K562 (cell line): ENCODE results near the gene IFI30. TPM values are rescaled to one million over a fixed set of nuclear protein-coding genes. Genes with fewer than 3 reads are reported as not detected.

Source experiments
- ETV6 ChIP-seq, 3 experiments: fragments of 150-350 bp in 1 of 3; sonication (generic) in 1 of 3; formaldehyde crosslinking in 1 of 3; IDR thresholded peaks; 2 replicates each; pipeline versions ENCODE4 v1.6.1 to v1.8.0; 2014 to 2022; ENCODE audit warnings: borderline replicate concordance in 2 of 3, low read depth in 2 of 3, antibody characterized with exemption in 1 of 3, low read length in 1 of 3, mild to moderate bottlenecking in 1 of 3, missing genetic modification reagents in 1 of 3
- EWSR1 ChIP-seq: fragments of 450-650 bp; IDR thresholded peaks from 2 replicates; pipeline ENCODE4 v1.6.1; 2018; ENCODE audit warnings: borderline replicate concordance, mild to moderate bottlenecking, low read depth, moderate library complexity; ENCODE audit not compliant: partially characterized antibody
- HMGXB4 ChIP-seq: sonication (generic); formaldehyde crosslinking; IDR thresholded peaks from 2 replicates; pipeline ENCODE4 v1.8.1; 2023; ENCODE audit warnings: mild to moderate bottlenecking, missing genetic modification reagents
- NFYB ChIP-seq: IDR thresholded peaks from 2 replicates; pipeline ENCODE4 v1.6.1; 2011; ENCODE audit warnings: mild to moderate bottlenecking, moderate library complexity; ENCODE audit not compliant: insufficient read length; ENCODE audit errors: extremely low read depth
- PHTF2 ChIP-seq: fragments of 250-450 bp; sonication (Bioruptor Pico); IDR thresholded peaks from 2 replicates; pipeline ENCODE4 v1.5.0; 2021; ENCODE audit warnings: mild to moderate bottlenecking
- POLR2AphosphoS5 ChIP-seq: IDR thresholded peaks from 2 replicates; pipeline ENCODE4 v1.6.1; 2011; ENCODE audit warnings: mild to moderate bottlenecking, low read depth, low read length, moderate library complexity; ENCODE audit not compliant: control insufficient read depth, insufficient read depth
- RFX1 ChIP-seq: fragments of 450-650 bp; IDR thresholded peaks from 2 replicates; pipeline ENCODE4 v1.6.1; 2016; ENCODE audit warnings: mild to moderate bottlenecking, moderate library complexity
- STAT5B ChIP-seq: fragments of 250-450 bp; sonication (Bioruptor Pico); IDR thresholded peaks from 2 replicates; pipeline ENCODE4 v1.8.0; 2021; ENCODE audit warnings: mild to moderate bottlenecking, inconsistent platforms
- ZBTB7A ChIP-seq: IDR thresholded peaks from 2 replicates; pipeline ENCODE4 v1.6.1; 2011; ENCODE audit warnings: low read depth, mild to moderate bottlenecking, low read length, moderate library complexity, borderline replicate concordance; ENCODE audit not compliant: control insufficient read depth
- ZNF830 ChIP-seq: fragments of 250-450 bp; sonication (Bioruptor Pico); IDR thresholded peaks from 2 replicates; pipeline ENCODE4 v1.5.0; 2021; ENCODE audit warnings: mild to moderate bottlenecking
- polyA plus RNA-seq, 8 experiments: library from polyadenylated mRNA; depleted of rRNA in 4 of 8; stranded (reverse) in 5 of 8; unstranded in 3 of 8; fragments of >200 nt; fragmentation: Nextera tagmentation in 2 of 8; fragmentation: Illumina TruSeq in 1 of 8; extraction: Ambion mirVana in 2 of 8; extraction: Trizol in 1 of 8; gene quantifications; 2 replicates each; pipeline versions ENCODE4 v1.2.1 to v1.2.3, GENCODE V29; 2011 to 2014; ENCODE audit warnings: inconsistent platforms in 1 of 8, missing spikeins in 1 of 8
- total RNA-seq, 7 experiments: library from RNA; depleted of rRNA in 6 of 7; stranded (reverse); fragments of >200 nt in 6 of 7; fragmentation: Illumina TruSeq in 2 of 7; extraction: Trizol in 2 of 7; gene quantifications; 2 replicates each; pipeline versions ENCODE4 v1.2.1 to v1.2.3, GENCODE V29; 2011 to 2021; ENCODE audit warnings: low replicate concordance in 1 of 7
- TF ChIP-seq, protein P1 (sequence below): fragments of 200-800 bp; sonication (Bioruptor generic); IDR thresholded peaks from 2 replicates; pipeline ENCODE4 v1.6.1; 2017; ENCODE audit warnings: missing genetic modification characterization, missing compliant biosample characterization
- TF ChIP-seq, protein P2 (sequence below): sonication (generic); formaldehyde crosslinking; IDR thresholded peaks from 2 replicates; pipeline ENCODE4 v1.8.0; 2022; ENCODE audit warnings: missing genetic modification reagents, mild to moderate bottlenecking, borderline replicate concordance

IFI30 gene
- total and polyA plus RNA-seq, 9 of the 15 experiments (the other 6 are each of a cell fraction or from before 2014, with no cell fraction given): 63.7 to 430 (median 109) TPM

DNA sequence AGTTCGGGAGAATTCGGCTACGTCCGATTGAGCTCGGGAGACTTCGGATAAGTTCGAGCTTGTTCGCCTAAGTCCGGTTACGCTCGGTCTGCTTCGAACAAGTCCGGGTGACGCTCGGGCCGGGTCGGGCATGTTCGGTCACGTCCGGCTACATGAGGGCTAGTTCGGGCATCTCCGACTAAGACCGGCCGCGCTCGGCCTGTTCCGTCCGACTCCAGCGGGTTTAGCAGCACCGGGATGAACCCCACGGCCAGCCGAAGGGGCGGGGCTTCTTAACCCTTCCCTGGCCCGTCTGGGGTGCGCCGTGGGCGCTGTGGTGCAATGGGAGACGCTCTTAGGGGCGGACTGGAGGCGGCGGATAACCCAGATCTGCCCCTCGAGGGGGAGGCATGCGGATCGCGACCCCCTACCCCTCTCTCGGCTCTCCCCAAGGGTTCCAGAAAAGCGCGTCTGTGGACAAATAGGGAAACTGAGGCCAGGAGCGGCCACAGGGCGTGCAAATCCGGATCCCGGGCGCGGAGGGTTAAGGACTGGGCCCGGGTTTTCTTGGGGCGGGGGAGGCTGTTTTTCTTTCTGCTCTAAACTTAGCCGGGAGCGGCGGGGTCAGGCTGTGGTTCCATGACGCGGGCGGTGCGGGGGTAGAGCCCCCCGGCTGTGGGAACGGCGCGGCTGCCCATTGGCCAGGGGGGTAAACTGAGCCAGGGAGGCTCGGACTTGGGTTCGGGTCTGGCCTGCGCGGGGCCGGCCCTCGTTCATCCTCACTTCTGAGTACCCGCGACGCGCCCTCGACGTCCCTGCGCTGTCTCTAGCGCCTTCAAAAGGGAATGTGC, 51.1 kb downstream of the IFI30 start (continued):
- TF ChIP-seq ETV6 (IDR thresholded peaks at IDR 0.05; ENCODE audit: borderline replicate concordance in 1 of 2, low read depth in 2 of 2, low read length in 1 of 2) (no peak), ETV6 (CRISPR knock-in tag; IDR thresholded peaks at IDR 0.05; ENCODE audit: borderline replicate concordance) (no peak), EWSR1 (no peak), NFYB (no peak), POLR2AphosphoS5 (no peak), ZNF830 (CRISPR knock-in tag) (no peak), ZBTB7A (peak; percentile 32; the same call in 1 of the 2 replicates), STAT5B (no peak), RFX1 (no peak), PHTF2 (CRISPR knock-in tag) (no peak), HMGXB4 (CRISPR knock-in tag) (no peak)
- TF ChIP-seq, protein P1, sequence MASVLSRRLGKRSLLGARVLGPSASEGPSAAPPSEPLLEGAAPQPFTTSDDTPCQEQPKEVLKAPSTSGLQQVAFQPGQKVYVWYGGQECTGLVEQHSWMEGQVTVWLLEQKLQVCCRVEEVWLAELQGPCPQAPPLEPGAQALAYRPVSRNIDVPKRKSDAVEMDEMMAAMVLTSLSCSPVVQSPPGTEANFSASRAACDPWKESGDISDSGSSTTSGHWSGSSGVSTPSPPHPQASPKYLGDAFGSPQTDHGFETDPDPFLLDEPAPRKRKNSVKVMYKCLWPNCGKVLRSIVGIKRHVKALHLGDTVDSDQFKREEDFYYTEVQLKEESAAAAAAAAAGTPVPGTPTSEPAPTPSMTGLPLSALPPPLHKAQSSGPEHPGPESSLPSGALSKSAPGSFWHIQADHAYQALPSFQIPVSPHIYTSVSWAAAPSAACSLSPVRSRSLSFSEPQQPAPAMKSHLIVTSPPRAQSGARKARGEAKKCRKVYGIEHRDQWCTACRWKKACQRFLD (CRISPR knock-in tag): peak; percentile 82; the same call in 1 of the 2 replicates
- TF ChIP-seq, protein P2, sequence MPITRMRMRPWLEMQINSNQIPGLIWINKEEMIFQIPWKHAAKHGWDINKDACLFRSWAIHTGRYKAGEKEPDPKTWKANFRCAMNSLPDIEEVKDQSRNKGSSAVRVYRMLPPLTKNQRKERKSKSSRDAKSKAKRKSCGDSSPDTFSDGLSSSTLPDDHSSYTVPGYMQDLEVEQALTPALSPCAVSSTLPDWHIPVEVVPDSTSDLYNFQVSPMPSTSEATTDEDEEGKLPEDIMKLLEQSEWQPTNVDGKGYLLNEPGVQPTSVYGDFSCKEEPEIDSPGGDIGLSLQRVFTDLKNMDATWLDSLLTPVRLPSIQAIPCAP (CRISPR knock-in tag): no peak
